ENCODE results near the gene OR1F1. TPM values are rescaled to one million over a fixed set of nuclear protein-coding genes. Genes with fewer than 3 reads are reported as not detected.

Gene OR1F1
- total and polyA plus RNA-seq, 2 donors (not counting 1 experiment from before 2014, with no cell fraction given): 0.23 TPM; not detected in 1

- H3K9me3 ChIP-seq (ENCODE audit: control insufficient read depth, insufficient read depth, low read depth, low read length): no peaks in the 10 kb centered on the region
- no peaks in the 10 kb centered on the region for H4K20me1 ChIP-seq (ENCODE audit: control insufficient read depth, extremely low read depth, insufficient read depth, low read length)
- H3K27ac ChIP-seq (ENCODE audit: insufficient read depth, low read length): peak overlapping the region; percentile 44
- DNase-seq (ENCODE audit: low read depth in 2 of 2): no peak
- H3K4me2 ChIP-seq (ENCODE audit: extremely low read depth, insufficient read depth, low read length): peak overlapping the region; percentile 96
- no peak for TF ChIP-seq EZH2 (IDR thresholded peaks at IDR 0.05; ENCODE audit: low read length, missing control alignments)
- TF ChIP-seq CTCF (conservative IDR thresholded peaks at IDR 0.05 in 1 of 2, IDR thresholded peaks at IDR 0.05 in 1 of 2; ENCODE audit: low read depth in 1 of 2, low read length in 2 of 2): no peak
- H3K4me3 ChIP-seq (replicated peaks in 1 of 4; ENCODE audit: control extremely low read depth in 1 of 4, insufficient read depth in 1 of 4, low read depth in 3 of 4, low read length in 4 of 4): peak overlapping the region; percentile 64 to 79 (median 74)
- no peaks in the 10 kb centered on the region for H3K79me2 ChIP-seq (ENCODE audit: control insufficient read depth, insufficient read depth, low read length)
- no peaks in the 10 kb centered on the region for H3K36me3 ChIP-seq (ENCODE audit: control insufficient read depth, insufficient read depth, low read length)
- peak overlapping the region; percentile 30 for H3K9ac ChIP-seq (ENCODE audit: insufficient read depth, low read length)
- peak overlapping the region; percentile 67 for H2AFZ ChIP-seq (ENCODE audit: low read length)
- no peaks in the 10 kb centered on the region for H3K27me3 ChIP-seq (ENCODE audit: control insufficient read depth, insufficient read depth, low read length)
- peaks cover 2% of the 10 kb centered on the region for H3K4me1 ChIP-seq (ENCODE audit: control insufficient read depth, extremely low read depth, insufficient read depth, low read length)
Measured at GRCh38 chr16:3152027-3152276, 36.1 kb upstream of the OR1F1 start.

- Histone ChIP-seq H3K9ac (ENCODE audit: insufficient read depth, low read length) (no peak overlapping the region), H2AFZ (ENCODE audit: low read length) (peak overlapping the region; percentile 96), H3K79me2 (ENCODE audit: control insufficient read depth, insufficient read depth, low read length) (no peaks in the 10 kb centered on the region), H3K4me1 (ENCODE audit: control insufficient read depth, extremely low read depth, insufficient read depth, low read length) (peaks cover 2% of the 10 kb centered on the region), H3K27me3 (ENCODE audit: control insufficient read depth, insufficient read depth, low read length) (no peaks in the 10 kb centered on the region), H3K9me3 (ENCODE audit: control insufficient read depth, insufficient read depth, low read depth, low read length) (no peaks in the 10 kb centered on the region), H4K20me1 (ENCODE audit: control insufficient read depth, extremely low read depth, insufficient read depth, low read length) (no peaks in the 10 kb centered on the region), H3K4me2 (ENCODE audit: extremely low read depth, insufficient read depth, low read length) (peak overlapping the region; percentile 96), H3K36me3 (ENCODE audit: control insufficient read depth, insufficient read depth, low read length) (no peaks in the 10 kb centered on the region), H3K27ac (ENCODE audit: insufficient read depth, low read length) (peak overlapping the region; percentile 44), H3K4me3 (replicated peaks in 1 of 4; ENCODE audit: control extremely low read depth in 1 of 4, insufficient read depth in 1 of 4, low read depth in 3 of 4, low read length in 4 of 4) (peak overlapping the region; percentile 64 to 79 (median 74))
- peak; percentile 86 to 92 for DNase-seq (ENCODE audit: low read depth in 2 of 2)
- TF ChIP-seq CTCF (conservative IDR thresholded peaks at IDR 0.05 in 1 of 2, IDR thresholded peaks at IDR 0.05 in 1 of 2; ENCODE audit: low read depth in 1 of 2, low read length in 2 of 2) (peak; percentile 36 to 39), EZH2 (IDR thresholded peaks at IDR 0.05; ENCODE audit: low read length, missing control alignments) (no peak)
Measured at GRCh38 chr16:3152277-3152990, 35.6 kb upstream of the OR1F1 start.

GRCh38 chr16:3152991-3153368 lies 35.0 kb upstream of the OR1F1 start:
- H3K4me1 ChIP-seq (ENCODE audit: control insufficient read depth, extremely low read depth, insufficient read depth, low read length): peaks cover 4% of the 10 kb centered on the region
- H3K9me3 ChIP-seq (ENCODE audit: control insufficient read depth, insufficient read depth, low read depth, low read length): no peaks in the 10 kb centered on the region
- H2AFZ ChIP-seq (ENCODE audit: low read length): no peak overlapping the region
- no peak overlapping the region for H3K4me3 ChIP-seq (replicated peaks in 1 of 4; ENCODE audit: control extremely low read depth in 1 of 4, insufficient read depth in 1 of 4, low read depth in 3 of 4, low read length in 4 of 4)
- no peak for DNase-seq (ENCODE audit: low read depth in 2 of 2)
- no peaks in the 10 kb centered on the region for H3K27me3 ChIP-seq (ENCODE audit: control insufficient read depth, insufficient read depth, low read length)
- TF ChIP-seq CTCF (conservative IDR thresholded peaks at IDR 0.05 in 1 of 2, IDR thresholded peaks at IDR 0.05 in 1 of 2; ENCODE audit: low read depth in 1 of 2, low read length in 2 of 2) (no peak), EZH2 (IDR thresholded peaks at IDR 0.05; ENCODE audit: low read length, missing control alignments) (no peak)
- H3K79me2 ChIP-seq (ENCODE audit: control insufficient read depth, insufficient read depth, low read length): no peaks in the 10 kb centered on the region
- no peaks in the 10 kb centered on the region for H3K36me3 ChIP-seq (ENCODE audit: control insufficient read depth, insufficient read depth, low read length)
- H3K4me2 ChIP-seq (ENCODE audit: extremely low read depth, insufficient read depth, low read length): no peak overlapping the region
- no peak overlapping the region for H3K9ac ChIP-seq (ENCODE audit: insufficient read depth, low read length)
- no peak overlapping the region for H3K27ac ChIP-seq (ENCODE audit: insufficient read depth, low read length)
- no peaks in the 10 kb centered on the region for H4K20me1 ChIP-seq (ENCODE audit: control insufficient read depth, extremely low read depth, insufficient read depth, low read length)

Measured in fibroblast of lung (primary cell).